ENCODE results near the gene ELOVL2.

The ELOVL2 gene

GRCh38 chr6:11016452-11016851 lies 27.7 kb downstream of the ELOVL2 start:
- H3K4me3 ChIP-seq (ENCODE audit: low read length, poor library complexity, severe bottlenecking): no peak overlapping the region
- no peaks in the 10 kb centered on the region for H3K9me3 ChIP-seq (ENCODE audit: insufficient read depth, low read depth, low read length)
- TF ChIP-seq CTCF (conservative IDR thresholded peaks at IDR 0.05; ENCODE audit: low read length) (no peak), EZH2phosphoT487 (IDR thresholded peaks at IDR 0.05; ENCODE audit: borderline replicate concordance) (no peak)
- H3K9me2 ChIP-seq (replicated peaks; ENCODE audit: low read depth, low read length): no peaks in the 10 kb centered on the region
- no peak overlapping the region for H3K9ac ChIP-seq (ENCODE audit: low read depth, low read length, poor library complexity, severe bottlenecking)
- no peak overlapping the region for H3K4me2 ChIP-seq (ENCODE audit: low read depth, low read length, poor library complexity, severe bottlenecking)
- no peaks in the 10 kb centered on the region for H3K79me2 ChIP-seq (ENCODE audit: insufficient read depth, low read length)
- H3K27me3 ChIP-seq (ENCODE audit: insufficient read depth, low read length, poor library complexity, severe bottlenecking): no peaks in the 10 kb centered on the region
- H2AFZ ChIP-seq (ENCODE audit: low read length): no peak overlapping the region
- no peaks in the 10 kb centered on the region for H3F3A ChIP-seq (ENCODE audit: low read depth)
- H3K36me3 ChIP-seq (ENCODE audit: insufficient read depth, low read length): no peaks in the 10 kb centered on the region
- no peaks in the 10 kb centered on the region for H4K20me1 ChIP-seq (ENCODE audit: insufficient read depth, low read length, poor library complexity, severe bottlenecking)
- H3K4me1 ChIP-seq (ENCODE audit: insufficient read depth, low read length, poor library complexity, severe bottlenecking): no peaks in the 10 kb centered on the region

GRCh38 chr6:11015102-11015501 lies 29.0 kb downstream of the ELOVL2 start:
- no peak overlapping the region for H3K4me3 ChIP-seq (ENCODE audit: low read length, poor library complexity, severe bottlenecking)
- no peaks in the 10 kb centered on the region for H3F3A ChIP-seq (ENCODE audit: low read depth)
- no peaks in the 10 kb centered on the region for H4K20me1 ChIP-seq (ENCODE audit: insufficient read depth, low read length, poor library complexity, severe bottlenecking)
- H3K9me2 ChIP-seq (replicated peaks; ENCODE audit: low read depth, low read length): no peaks in the 10 kb centered on the region
- no peaks in the 10 kb centered on the region for H3K4me1 ChIP-seq (ENCODE audit: insufficient read depth, low read length, poor library complexity, severe bottlenecking)
- no peaks in the 10 kb centered on the region for H3K9me3 ChIP-seq (ENCODE audit: insufficient read depth, low read depth, low read length)
- no peak for TF ChIP-seq EZH2phosphoT487 (IDR thresholded peaks at IDR 0.05; ENCODE audit: borderline replicate concordance)
- TF ChIP-seq CTCF (conservative IDR thresholded peaks at IDR 0.05; ENCODE audit: low read length): no peak
- H3K4me2 ChIP-seq (ENCODE audit: low read depth, low read length, poor library complexity, severe bottlenecking): no peak overlapping the region
- no peaks in the 10 kb centered on the region for H3K27me3 ChIP-seq (ENCODE audit: insufficient read depth, low read length, poor library complexity, severe bottlenecking)
- no peaks in the 10 kb centered on the region for H3K36me3 ChIP-seq (ENCODE audit: insufficient read depth, low read length)
- H3K79me2 ChIP-seq (ENCODE audit: insufficient read depth, low read length): no peaks in the 10 kb centered on the region
- H3K9ac ChIP-seq (ENCODE audit: low read depth, low read length, poor library complexity, severe bottlenecking): no peak overlapping the region
- no peak overlapping the region for H2AFZ ChIP-seq (ENCODE audit: low read length)

- Histone ChIP-seq H3K9ac (ENCODE audit: low read depth, low read length, poor library complexity, severe bottlenecking) (no peak overlapping the region), H2AFZ (ENCODE audit: low read length) (no peak overlapping the region), H3K27me3 (ENCODE audit: insufficient read depth, low read length, poor library complexity, severe bottlenecking) (no peaks in the 10 kb centered on the region), H3K36me3 (ENCODE audit: insufficient read depth, low read length) (no peaks in the 10 kb centered on the region), H3K79me2 (ENCODE audit: insufficient read depth, low read length) (no peaks in the 10 kb centered on the region), H3K4me2 (ENCODE audit: low read depth, low read length, poor library complexity, severe bottlenecking) (no peak overlapping the region), H4K20me1 (ENCODE audit: insufficient read depth, low read length, poor library complexity, severe bottlenecking) (no peaks in the 10 kb centered on the region), H3F3A (ENCODE audit: low read depth) (no peaks in the 10 kb centered on the region), H3K9me2 (replicated peaks; ENCODE audit: low read depth, low read length) (no peaks in the 10 kb centered on the region), H3K9me3 (ENCODE audit: insufficient read depth, low read depth, low read length) (no peaks in the 10 kb centered on the region), H3K4me1 (ENCODE audit: insufficient read depth, low read length, poor library complexity, severe bottlenecking) (no peaks in the 10 kb centered on the region), H3K4me3 (ENCODE audit: low read length, poor library complexity, severe bottlenecking) (no peak overlapping the region)
- no peak for TF ChIP-seq EZH2phosphoT487 (IDR thresholded peaks at IDR 0.05; ENCODE audit: borderline replicate concordance)
Measured at GRCh38 chr6:11013721-11014070, 30.4 kb downstream of the ELOVL2 start.

- H3K4me2 ChIP-seq (ENCODE audit: low read depth, low read length, poor library complexity, severe bottlenecking): no peak overlapping the region
- TF ChIP-seq EZH2phosphoT487 (IDR thresholded peaks at IDR 0.05; ENCODE audit: borderline replicate concordance) (no peak), CTCF (conservative IDR thresholded peaks at IDR 0.05; ENCODE audit: low read length) (no peak)
- H3K9ac ChIP-seq (ENCODE audit: low read depth, low read length, poor library complexity, severe bottlenecking): no peak overlapping the region
- H3K36me3 ChIP-seq (ENCODE audit: insufficient read depth, low read length): no peaks in the 10 kb centered on the region
- no peaks in the 10 kb centered on the region for H3K9me2 ChIP-seq (replicated peaks; ENCODE audit: low read depth, low read length)
- H3K27me3 ChIP-seq (ENCODE audit: insufficient read depth, low read length, poor library complexity, severe bottlenecking): no peaks in the 10 kb centered on the region
- H2AFZ ChIP-seq (ENCODE audit: low read length): no peak overlapping the region
- no peaks in the 10 kb centered on the region for H3K4me1 ChIP-seq (ENCODE audit: insufficient read depth, low read length, poor library complexity, severe bottlenecking)
- H3K4me3 ChIP-seq (ENCODE audit: low read length, poor library complexity, severe bottlenecking): no peak overlapping the region
- H3K79me2 ChIP-seq (ENCODE audit: insufficient read depth, low read length): no peaks in the 10 kb centered on the region
- no peaks in the 10 kb centered on the region for H3F3A ChIP-seq (ENCODE audit: low read depth)
- no peaks in the 10 kb centered on the region for H3K9me3 ChIP-seq (ENCODE audit: insufficient read depth, low read depth, low read length)
- H4K20me1 ChIP-seq (ENCODE audit: insufficient read depth, low read length, poor library complexity, severe bottlenecking): no peaks in the 10 kb centered on the region
Measured at GRCh38 chr6:11012976-11013720, 31.0 kb downstream of the ELOVL2 start.
